OCI-LY1 (cell line): ENCODE measurements around the gene GAN.

ENCODE experiments used
- EZH2 ChIP-seq: fragments of 200-600 bp; sonication (generic), shearing (Covaris generic); IDR thresholded peaks from 2 replicates; pipeline ENCODE4 v1.8.0; 2017; ENCODE audit warnings: borderline replicate concordance, mixed run types, mild to moderate bottlenecking, antibody characterized with exemption, low read length, moderate library complexity, mixed read lengths
- TF ChIP-seq, protein P1 (sequence below): fragments of 200-600 bp; sonication (generic), shearing (Covaris generic); IDR thresholded peaks from 2 replicates; pipeline ENCODE4 v1.5.1; 2017; ENCODE audit warnings: mild to moderate bottlenecking, antibody characterized with exemption, low read length, moderate library complexity, mixed read lengths

DNA sequence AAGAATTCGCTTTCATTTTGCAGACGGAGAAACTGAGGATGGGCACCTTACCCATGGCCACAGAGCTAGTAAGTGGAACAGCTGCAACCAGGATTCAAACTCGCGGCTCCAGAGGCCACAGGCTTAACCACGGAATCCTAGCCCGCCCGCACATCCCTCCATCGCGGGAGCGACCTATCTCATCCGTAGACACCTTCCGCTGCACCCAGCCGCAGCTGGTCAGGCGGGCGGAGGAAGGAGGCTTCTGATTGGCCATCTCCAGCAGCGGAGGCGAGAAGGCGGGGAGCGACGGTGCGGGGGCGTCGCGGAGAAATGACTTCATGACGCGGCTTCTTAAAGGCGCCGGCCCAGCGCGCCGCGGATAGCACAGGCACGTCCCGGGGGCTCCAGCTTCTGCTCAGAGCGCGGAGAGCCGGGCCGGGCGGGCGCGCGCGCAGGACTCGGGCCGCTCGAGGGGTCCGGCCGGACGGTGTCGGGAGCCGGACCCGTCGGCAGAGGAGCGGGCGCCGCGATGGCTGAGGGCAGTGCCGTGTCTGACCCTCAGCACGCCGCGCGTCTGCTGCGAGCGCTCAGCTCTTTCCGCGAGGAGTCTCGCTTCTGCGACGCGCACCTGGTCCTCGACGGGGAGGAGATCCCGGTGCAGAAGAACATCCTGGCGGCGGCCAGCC, at the start of gene GAN:
- TF ChIP-seq EZH2, result no peak
- TF ChIP-seq, protein P1, sequence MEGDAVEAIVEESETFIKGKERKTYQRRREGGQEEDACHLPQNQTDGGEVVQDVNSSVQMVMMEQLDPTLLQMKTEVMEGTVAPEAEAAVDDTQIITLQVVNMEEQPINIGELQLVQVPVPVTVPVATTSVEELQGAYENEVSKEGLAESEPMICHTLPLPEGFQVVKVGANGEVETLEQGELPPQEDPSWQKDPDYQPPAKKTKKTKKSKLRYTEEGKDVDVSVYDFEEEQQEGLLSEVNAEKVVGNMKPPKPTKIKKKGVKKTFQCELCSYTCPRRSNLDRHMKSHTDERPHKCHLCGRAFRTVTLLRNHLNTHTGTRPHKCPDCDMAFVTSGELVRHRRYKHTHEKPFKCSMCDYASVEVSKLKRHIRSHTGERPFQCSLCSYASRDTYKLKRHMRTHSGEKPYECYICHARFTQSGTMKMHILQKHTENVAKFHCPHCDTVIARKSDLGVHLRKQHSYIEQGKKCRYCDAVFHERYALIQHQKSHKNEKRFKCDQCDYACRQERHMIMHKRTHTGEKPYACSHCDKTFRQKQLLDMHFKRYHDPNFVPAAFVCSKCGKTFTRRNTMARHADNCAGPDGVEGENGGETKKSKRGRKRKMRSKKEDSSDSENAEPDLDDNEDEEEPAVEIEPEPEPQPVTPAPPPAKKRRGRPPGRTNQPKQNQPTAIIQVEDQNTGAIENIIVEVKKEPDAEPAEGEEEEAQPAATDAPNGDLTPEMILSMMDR, result no peak
